GM12873 (cell line): ENCODE data around the gene PPP1R3G.

Experiments
- TF ChIP-seq, protein P1 (sequence below): IDR thresholded peaks from 2 replicates; pipeline ENCODE4 v1.5.1; 2012; ENCODE audit warnings: low read depth, mild to moderate bottlenecking, moderate library complexity, low read length, control low read depth; ENCODE audit not compliant: insufficient read depth; ENCODE audit errors: missing control alignments

PPP1R3G gene

DNA sequence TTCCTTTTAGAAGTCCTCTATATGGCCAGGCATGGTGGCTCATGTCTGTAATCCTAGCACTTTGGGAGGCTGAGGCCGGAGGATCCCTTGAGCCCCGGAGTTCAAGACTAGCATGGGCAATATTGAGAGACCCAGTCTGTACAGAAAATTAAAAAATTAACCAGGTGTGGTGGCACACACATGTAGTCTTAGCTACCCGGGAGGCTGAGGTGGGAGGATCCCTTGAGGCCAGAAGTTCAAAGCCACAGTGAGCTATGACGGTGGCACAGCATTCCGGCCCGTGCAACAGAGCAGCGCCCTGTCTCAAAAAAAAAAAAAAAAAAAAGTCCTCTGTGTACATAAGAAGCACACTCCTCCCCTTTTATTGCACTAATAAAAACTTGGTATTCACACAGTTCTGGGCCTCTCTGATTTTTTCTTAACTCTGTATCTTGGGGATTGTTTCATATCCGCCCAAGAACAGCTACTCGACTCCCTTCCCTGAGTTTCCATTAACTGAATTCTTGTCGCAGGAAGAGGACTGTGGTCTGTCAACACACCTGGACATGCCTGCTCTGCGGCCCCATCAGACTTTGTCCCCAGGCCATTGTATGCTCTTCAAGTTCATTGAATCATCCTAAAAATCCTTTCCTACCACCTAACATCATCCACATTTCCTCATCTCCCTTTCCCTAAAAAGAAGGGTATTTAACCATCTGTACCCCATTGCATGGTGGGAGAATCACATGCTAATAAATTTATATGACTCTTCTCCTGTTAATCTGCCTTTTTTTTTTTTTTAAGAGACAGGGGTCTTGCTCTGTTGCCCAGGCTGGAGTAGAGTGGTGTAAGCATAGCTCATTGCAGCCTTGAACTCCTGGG is 25.9 kb upstream of the PPP1R3G start:
- TF ChIP-seq, protein P1, sequence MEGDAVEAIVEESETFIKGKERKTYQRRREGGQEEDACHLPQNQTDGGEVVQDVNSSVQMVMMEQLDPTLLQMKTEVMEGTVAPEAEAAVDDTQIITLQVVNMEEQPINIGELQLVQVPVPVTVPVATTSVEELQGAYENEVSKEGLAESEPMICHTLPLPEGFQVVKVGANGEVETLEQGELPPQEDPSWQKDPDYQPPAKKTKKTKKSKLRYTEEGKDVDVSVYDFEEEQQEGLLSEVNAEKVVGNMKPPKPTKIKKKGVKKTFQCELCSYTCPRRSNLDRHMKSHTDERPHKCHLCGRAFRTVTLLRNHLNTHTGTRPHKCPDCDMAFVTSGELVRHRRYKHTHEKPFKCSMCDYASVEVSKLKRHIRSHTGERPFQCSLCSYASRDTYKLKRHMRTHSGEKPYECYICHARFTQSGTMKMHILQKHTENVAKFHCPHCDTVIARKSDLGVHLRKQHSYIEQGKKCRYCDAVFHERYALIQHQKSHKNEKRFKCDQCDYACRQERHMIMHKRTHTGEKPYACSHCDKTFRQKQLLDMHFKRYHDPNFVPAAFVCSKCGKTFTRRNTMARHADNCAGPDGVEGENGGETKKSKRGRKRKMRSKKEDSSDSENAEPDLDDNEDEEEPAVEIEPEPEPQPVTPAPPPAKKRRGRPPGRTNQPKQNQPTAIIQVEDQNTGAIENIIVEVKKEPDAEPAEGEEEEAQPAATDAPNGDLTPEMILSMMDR: no peak

GRCh38 chr6:5061152-5061551 is 24.0 kb upstream of the PPP1R3G start:
- TF ChIP-seq, protein P1: no peak

DNA sequence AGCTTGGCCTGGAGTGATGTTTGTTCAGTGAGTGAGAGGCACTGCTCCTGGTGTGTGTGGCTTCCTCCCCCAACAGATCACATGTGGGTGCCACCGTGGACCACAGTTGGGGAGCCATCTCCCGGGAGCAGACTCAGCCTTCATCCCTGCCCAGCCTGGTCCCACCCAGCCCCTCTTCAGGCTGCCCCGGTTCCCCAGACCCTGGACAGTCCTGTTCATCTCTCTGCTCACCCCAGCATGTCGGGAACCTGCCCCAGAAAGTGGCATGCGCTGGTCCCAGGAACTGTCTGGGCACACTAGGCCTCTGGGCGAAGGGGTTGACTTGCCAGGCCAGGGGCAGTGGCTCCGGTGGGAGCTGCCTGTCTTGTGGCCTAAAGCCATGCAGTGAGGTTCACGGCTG is 21.5 kb upstream of the PPP1R3G start:
- TF ChIP-seq, protein P1: no peak

DNA sequence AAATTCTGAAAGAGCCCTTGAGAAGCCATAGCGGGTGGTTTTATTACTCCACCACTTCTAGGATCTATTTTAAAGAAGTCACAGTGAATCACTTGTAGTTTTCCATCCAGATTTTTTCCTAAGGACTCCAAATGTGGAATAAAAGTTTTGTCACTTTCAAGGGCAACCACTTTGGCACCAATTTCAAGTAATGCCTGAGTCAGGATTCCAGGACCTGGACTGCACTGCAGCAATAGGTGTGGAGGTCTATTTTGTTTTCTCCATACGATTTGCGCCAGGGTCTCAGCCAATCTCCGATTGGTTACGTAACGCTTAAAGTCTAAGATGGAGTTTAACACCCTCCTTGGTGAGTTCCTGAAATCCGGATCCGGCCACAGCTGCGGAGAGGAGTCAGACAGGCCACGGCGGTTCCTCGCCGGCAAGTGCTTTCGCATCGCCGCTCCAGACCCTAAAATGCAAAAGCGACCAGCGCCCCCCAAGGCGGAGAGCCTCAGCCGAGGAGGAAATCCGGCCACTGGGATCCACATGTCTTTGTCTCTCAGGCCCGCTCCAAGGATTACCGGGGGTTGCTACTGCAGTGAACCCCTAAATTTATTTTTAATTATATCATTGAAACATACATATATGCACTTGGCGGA is 18.6 kb upstream of the PPP1R3G start:
- TF ChIP-seq, protein P1: no peak

DNA sequence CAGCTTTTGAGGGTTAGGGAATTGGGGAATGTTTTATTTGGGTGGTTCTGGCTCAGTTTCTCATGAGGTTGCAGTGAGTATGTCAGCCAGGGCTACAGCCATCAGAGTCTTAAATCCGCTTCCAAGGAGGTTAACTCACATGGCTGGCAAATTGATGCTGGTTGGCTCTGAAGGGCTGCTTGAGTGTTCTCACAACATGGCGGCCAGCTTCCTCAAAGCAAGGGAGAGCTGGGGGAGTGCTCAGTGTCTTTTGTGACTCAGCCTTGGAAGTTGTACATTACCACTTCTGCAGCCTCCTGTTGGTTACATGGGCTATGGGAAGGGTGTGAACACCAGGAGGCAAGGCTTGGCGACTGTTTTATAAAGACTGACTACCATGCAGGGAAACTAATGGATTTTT is 17.8 kb upstream of the PPP1R3G start:
- TF ChIP-seq, protein P1: no peak

DNA sequence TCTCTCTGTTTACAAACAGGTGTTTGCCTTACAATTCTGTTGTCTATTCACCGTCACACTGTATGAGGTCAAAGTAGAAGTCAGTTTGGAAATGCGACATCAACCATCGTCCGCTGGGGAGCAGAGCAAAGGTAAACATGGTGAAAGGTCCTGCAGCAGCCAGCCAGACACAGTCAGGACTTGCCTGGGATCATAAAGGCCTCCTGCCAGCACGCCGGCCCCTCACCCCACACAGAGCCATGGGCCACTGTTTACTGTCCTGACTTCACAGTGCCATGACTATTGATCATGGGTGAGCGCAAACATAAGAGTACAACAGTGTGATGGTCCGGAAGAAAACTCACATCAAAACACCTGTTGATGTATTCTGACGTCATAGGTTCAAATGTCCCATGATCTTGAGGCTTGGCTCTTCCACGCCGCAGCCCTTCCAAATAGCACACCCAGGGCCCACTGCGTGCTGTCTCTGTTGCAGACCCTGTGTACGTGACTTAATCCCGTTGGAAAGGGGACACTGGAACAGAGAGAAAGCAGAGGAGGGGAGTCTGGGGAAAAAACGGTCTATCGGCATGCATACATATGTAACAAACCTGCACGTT is 16.9 kb upstream of the PPP1R3G start:
- TF ChIP-seq, protein P1: no peak

DNA sequence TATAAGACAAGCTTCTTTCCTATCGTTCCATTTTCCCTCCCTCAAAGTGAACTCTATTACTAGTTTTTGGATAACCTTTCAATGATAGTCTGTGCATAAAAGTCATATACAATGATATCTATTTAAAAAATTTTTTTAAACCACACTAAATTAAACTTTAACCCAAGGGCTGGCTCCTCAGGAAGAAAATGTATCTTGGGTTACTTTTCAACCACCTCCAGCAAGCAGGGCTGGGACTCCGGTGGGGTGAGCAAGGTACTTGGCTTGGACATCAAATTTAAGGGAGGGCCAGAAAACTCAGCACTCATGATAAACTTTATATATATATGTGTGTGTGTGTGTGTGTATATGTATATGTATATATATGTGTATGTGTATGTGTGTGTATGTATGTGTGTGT is 13.9 kb upstream of the PPP1R3G start:
- TF ChIP-seq, protein P1: no peak
